Endothelial cell (in vitro differentiated cells): ENCODE results near the gene ELP4. TPM values are rescaled to one million over a fixed set of nuclear protein-coding genes. Genes with fewer than 3 reads are reported as not detected.

Source experiments
- DNase-seq: peaks from one replicate; pipeline ENCODE4 v3.0.0; 2021; ENCODE audit warnings: low spot score
- H3K27ac Mint-ChIP-seq: one replicate; pipeline ENCODE4 v1.8.0; 2021; ENCODE audit warnings: mixed read lengths, inconsistent platforms; ENCODE audit not compliant: unreplicated experiment
- H3K27me3 Mint-ChIP-seq: one replicate; pipeline ENCODE4 v1.8.0; 2021; ENCODE audit warnings: mild to moderate bottlenecking, moderate library complexity, mixed read lengths, inconsistent platforms; ENCODE audit not compliant: unreplicated experiment
- H3K36me3 Mint-ChIP-seq: one replicate; pipeline ENCODE4 v1.8.0; 2021; ENCODE audit warnings: mild to moderate bottlenecking, low read depth, mixed read lengths, inconsistent platforms; ENCODE audit not compliant: unreplicated experiment
- H3K4me1 Mint-ChIP-seq: one replicate; pipeline ENCODE4 v1.8.0; 2021; ENCODE audit warnings: mild to moderate bottlenecking, mixed read lengths, inconsistent platforms; ENCODE audit not compliant: unreplicated experiment
- H3K4me3 Mint-ChIP-seq: one replicate; pipeline ENCODE4 v1.8.0; 2021; ENCODE audit warnings: mild to moderate bottlenecking, mixed read lengths, inconsistent platforms; ENCODE audit not compliant: unreplicated experiment
- H3K9me3 Mint-ChIP-seq: one replicate; pipeline ENCODE4 v1.8.0; 2021; ENCODE audit warnings: mixed read lengths, inconsistent platforms; ENCODE audit not compliant: unreplicated experiment
- total RNA-seq: library from RNA; stranded (reverse); fragmentation: NEBNext Ultra II Directional; extraction: Animal tissue kit (Norgen Biotek cat#: 25700); gene quantifications from one replicate; pipeline ENCODE4 v1.2.1, GENCODE V29; 2021; ENCODE audit not compliant: unreplicated experiment
- TF ChIP-seq, protein P1 (sequence below): fragments of 200-600 bp; sonication (generic); IDR thresholded peaks from one replicate; pipeline ENCODE4 v1.5.0; 2021; ENCODE audit warnings: antibody characterized with exemption; ENCODE audit not compliant: unreplicated experiment

The ELP4 gene
- total RNA-seq, 1 donor from 2014 or later: 9.5 TPM

- TF ChIP-seq, protein P1, sequence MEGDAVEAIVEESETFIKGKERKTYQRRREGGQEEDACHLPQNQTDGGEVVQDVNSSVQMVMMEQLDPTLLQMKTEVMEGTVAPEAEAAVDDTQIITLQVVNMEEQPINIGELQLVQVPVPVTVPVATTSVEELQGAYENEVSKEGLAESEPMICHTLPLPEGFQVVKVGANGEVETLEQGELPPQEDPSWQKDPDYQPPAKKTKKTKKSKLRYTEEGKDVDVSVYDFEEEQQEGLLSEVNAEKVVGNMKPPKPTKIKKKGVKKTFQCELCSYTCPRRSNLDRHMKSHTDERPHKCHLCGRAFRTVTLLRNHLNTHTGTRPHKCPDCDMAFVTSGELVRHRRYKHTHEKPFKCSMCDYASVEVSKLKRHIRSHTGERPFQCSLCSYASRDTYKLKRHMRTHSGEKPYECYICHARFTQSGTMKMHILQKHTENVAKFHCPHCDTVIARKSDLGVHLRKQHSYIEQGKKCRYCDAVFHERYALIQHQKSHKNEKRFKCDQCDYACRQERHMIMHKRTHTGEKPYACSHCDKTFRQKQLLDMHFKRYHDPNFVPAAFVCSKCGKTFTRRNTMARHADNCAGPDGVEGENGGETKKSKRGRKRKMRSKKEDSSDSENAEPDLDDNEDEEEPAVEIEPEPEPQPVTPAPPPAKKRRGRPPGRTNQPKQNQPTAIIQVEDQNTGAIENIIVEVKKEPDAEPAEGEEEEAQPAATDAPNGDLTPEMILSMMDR: no peak
- Mint-ChIP-seq H3K4me3 (no peak overlapping the region), H3K4me1 (no peaks in the 10 kb centered on the region), H3K36me3 (no peaks in the 10 kb centered on the region), H3K27me3 (no peaks in the 10 kb centered on the region), H3K27ac (no peak overlapping the region), H3K9me3 (no peaks in the 10 kb centered on the region)
- DNase-seq: no peak
These were observed 31.4 kb upstream of the ELP4 start for GRCh38 chr11:31478223-31478590.

DNA sequence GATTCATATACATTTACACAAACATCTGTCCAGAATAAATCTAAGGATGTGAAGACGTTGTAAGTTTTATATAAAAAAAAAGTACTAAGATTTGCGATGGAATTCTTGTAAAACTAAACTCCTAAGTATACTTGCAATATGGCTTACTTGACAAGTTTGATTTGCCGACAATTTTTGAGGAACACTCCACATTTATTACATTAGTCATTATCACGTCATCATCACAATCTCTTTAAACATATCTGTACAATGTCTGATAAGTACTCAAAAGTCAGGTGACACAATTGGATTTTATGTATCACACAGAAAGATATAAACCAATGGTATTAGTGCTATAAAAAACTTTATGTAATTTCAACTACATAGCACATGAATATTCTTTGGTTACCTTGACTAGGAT, 30.5 kb upstream of the ELP4 start:
- no peaks in the 10 kb centered on the region for H3K4me1 Mint-ChIP-seq
- no peaks in the 10 kb centered on the region for H3K9me3 Mint-ChIP-seq
- H3K27me3 Mint-ChIP-seq: no peaks in the 10 kb centered on the region
- no peak overlapping the region for H3K27ac Mint-ChIP-seq
- TF ChIP-seq, protein P1: no peak
- DNase-seq: no peak
- H3K36me3 Mint-ChIP-seq: no peaks in the 10 kb centered on the region
- no peak overlapping the region for H3K4me3 Mint-ChIP-seq

GRCh38 chr11:31480930-31481329, 28.6 kb upstream of the ELP4 start:
- no peaks in the 10 kb centered on the region for H3K27me3 Mint-ChIP-seq
- H3K9me3 Mint-ChIP-seq: no peaks in the 10 kb centered on the region
- TF ChIP-seq, protein P1: no peak
- H3K27ac Mint-ChIP-seq: no peak overlapping the region
- no peak overlapping the region for H3K4me3 Mint-ChIP-seq
- H3K4me1 Mint-ChIP-seq: no peaks in the 10 kb centered on the region
- DNase-seq: no peak
- no peaks in the 10 kb centered on the region for H3K36me3 Mint-ChIP-seq

- H3K36me3 Mint-ChIP-seq: no peaks in the 10 kb centered on the region
- no peak for DNase-seq
- H3K4me1 Mint-ChIP-seq: no peaks in the 10 kb centered on the region
- H3K4me3 Mint-ChIP-seq: no peak overlapping the region
- TF ChIP-seq, protein P1: no peak
- H3K9me3 Mint-ChIP-seq: no peaks in the 10 kb centered on the region
- H3K27ac Mint-ChIP-seq: no peak overlapping the region
- H3K27me3 Mint-ChIP-seq: peaks cover 2% of the 10 kb centered on the region
These were observed 25.1 kb upstream of the ELP4 start for GRCh38 chr11:31484497-31484896.

DNA sequence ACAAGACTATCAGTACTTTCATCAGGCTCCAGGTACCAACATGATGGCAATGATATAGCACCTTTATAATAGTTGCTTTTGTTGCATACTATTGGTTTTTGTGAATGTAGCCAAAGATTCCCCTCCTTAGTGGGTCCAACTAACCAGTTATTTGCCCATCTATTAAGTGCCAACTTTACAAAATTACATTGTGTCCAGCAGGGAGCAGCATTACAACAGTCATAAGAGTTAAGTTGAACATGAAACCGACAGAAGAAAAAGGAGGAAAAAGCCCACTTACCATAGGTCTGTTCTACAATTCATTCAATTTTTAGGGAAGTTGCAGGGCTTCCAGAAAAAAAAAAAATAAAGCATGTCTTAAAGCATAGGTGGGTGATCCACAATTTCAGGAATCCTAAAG, 21.7 kb upstream of the ELP4 start:
- TF ChIP-seq, protein P1: no peak
- H3K27ac Mint-ChIP-seq: no peak overlapping the region
- H3K4me1 Mint-ChIP-seq: peaks cover 5% of the 10 kb centered on the region
- H3K36me3 Mint-ChIP-seq: no peaks in the 10 kb centered on the region
- H3K4me3 Mint-ChIP-seq: no peak overlapping the region
- DNase-seq: peak; percentile 30
- no peaks in the 10 kb centered on the region for H3K9me3 Mint-ChIP-seq
- peaks cover 2% of the 10 kb centered on the region for H3K27me3 Mint-ChIP-seq
